Measurements from ENCODE around the gene SPAG8.

DNA sequence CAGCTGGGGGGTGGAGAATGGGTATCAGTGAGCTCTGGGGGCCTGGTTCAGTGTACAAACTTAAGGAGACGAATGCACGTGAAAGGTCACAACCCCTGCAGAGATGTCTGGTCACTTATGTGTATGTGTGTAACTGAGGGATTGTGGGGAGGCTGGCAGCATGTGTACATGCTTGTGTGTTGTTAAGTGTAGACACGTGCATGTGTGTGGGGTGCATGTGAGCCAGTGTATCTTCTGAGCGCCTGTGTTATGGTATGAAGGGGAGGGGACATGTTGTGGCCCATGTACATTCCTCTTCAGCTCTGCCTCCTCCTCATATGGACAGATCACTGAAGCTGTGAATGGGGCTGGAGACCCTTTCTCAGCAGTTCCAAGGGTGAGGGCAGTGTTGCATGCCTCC lies 19.0 kb upstream of the SPAG8 start:
- TF ChIP-seq CTCF (conservative IDR thresholded peaks at IDR 0.05; ENCODE audit: low read length) (no peak), EZH2phosphoT487 (IDR thresholded peaks at IDR 0.05; ENCODE audit: borderline replicate concordance) (no peak)

All from Loucy (cell line).